H1 (cell line): Measurements from ENCODE around the gene CPZ. TPM values are rescaled to one million over a fixed set of nuclear protein-coding genes. Genes with fewer than 3 reads are reported as not detected.

ENCODE experiments used
- CTCF ChIA-PET: fragments of 300-600 bp; sonication (Branson Sonifier 250); formaldehyde crosslinking; loops from one replicate; lab custom pipeline; 2021; ENCODE audit not compliant: partially characterized antibody; lab: Charles Lee
- POLR2A ChIA-PET: fragments of 300-600 bp; sonication (Branson Sonifier 250); formaldehyde crosslinking; loops from one replicate; lab custom pipeline; 2021; ENCODE audit warnings: inconsistent platforms; ENCODE audit not compliant: partially characterized antibody; lab: Charles Lee
- DNase-seq, 2 experiments: peaks; one replicate each; pipeline versions ENCODE4 v3.0.0 to v3.0.0-alpha.2; 2010 to 2022; ENCODE audit warnings: low spot score in 2 of 2, low read depth in 1 of 2, mixed read lengths in 1 of 2
- FAIRE-seq: peaks from 2 replicates; lab custom pipeline; 2011; peaks lifted over from hg19 to GRCh38; lab: Jason Lieb, UNC
- H2AFZ ChIP-seq: 2 replicates; pipeline ENCODE4 v1.8.1; 2012; ENCODE audit warnings: low read length, inconsistent platforms
- H2AK5ac ChIP-seq: 2 replicates; pipeline ENCODE4 v1.6.1; 2013; ENCODE audit warnings: low read depth, low read length
- H2BK120ac ChIP-seq: replicated peaks from 2 replicates; pipeline ENCODE3; 2013; ENCODE audit warnings: low read depth, low read length, inconsistent platforms
- H2BK12ac ChIP-seq: 2 replicates; pipeline ENCODE4 v1.6.1; 2013; ENCODE audit warnings: low read depth, low read length
- H2BK15ac ChIP-seq: 2 replicates; pipeline ENCODE4 v1.6.1; 2013; ENCODE audit warnings: low read length
- H2BK20ac ChIP-seq: 2 replicates; pipeline ENCODE4 v1.6.1; 2013; ENCODE audit warnings: low read length
- H2BK5ac ChIP-seq: 2 replicates; pipeline ENCODE4 v1.6.1; 2013; ENCODE audit warnings: low read depth, low read length
- H3K14ac ChIP-seq: 2 replicates; pipeline ENCODE4 v1.6.1; 2013; ENCODE audit warnings: inconsistent platforms; ENCODE audit not compliant: insufficient read length
- H3K18ac ChIP-seq: 2 replicates; pipeline ENCODE4 v1.6.1; 2013; ENCODE audit warnings: low read length; ENCODE audit errors: extremely low read depth
- H3K23ac ChIP-seq: 2 replicates; pipeline ENCODE4 v1.6.1; 2013; ENCODE audit warnings: inconsistent platforms; ENCODE audit not compliant: insufficient read length
- H3K23me2 ChIP-seq: 2 replicates; pipeline ENCODE4 v1.6.1; 2013; ENCODE audit warnings: low read depth, low read length
- H3K27ac ChIP-seq: 2 replicates; pipeline ENCODE4 v1.6.1; 2011; ENCODE audit warnings: low read depth, low read length, inconsistent platforms
- H3K27me3 ChIP-seq, 4 experiments: replicated peaks in 1 of 4; 1 replicate in 1 of 4; 2 replicates in 3 of 4; pipeline versions ENCODE4 v1.6.1 to v1.8.1; 2011 to 2013; ENCODE audit warnings: low read length in 3 of 4, mild to moderate bottlenecking in 3 of 4, inconsistent platforms in 2 of 4, mixed read lengths in 2 of 4, moderate library complexity in 1 of 4; ENCODE audit not compliant: control insufficient read depth in 3 of 4, insufficient read depth in 3 of 4; ENCODE audit errors: extremely low read depth in 1 of 4
- H3K36me3 ChIP-seq, 4 experiments: 2 replicates each; pipeline versions ENCODE4 v1.6.1 to v1.8.1; 2011 to 2013; ENCODE audit warnings: mild to moderate bottlenecking in 4 of 4, low read length in 3 of 4, moderate library complexity in 2 of 4, control low read depth in 1 of 4, inconsistent platforms in 1 of 4; ENCODE audit not compliant: insufficient read depth in 4 of 4, control insufficient read depth in 2 of 4
- H3K4ac ChIP-seq: replicated peaks from 2 replicates; pipeline ENCODE3; 2013; ENCODE audit warnings: low read length, low read depth, mixed read lengths, inconsistent platforms; ENCODE audit not compliant: insufficient read length
- H3K4me1 ChIP-seq, 4 experiments: replicated peaks in 1 of 4; 1 replicate in 1 of 4; 2 replicates in 3 of 4; pipeline versions ENCODE4 v1.6.1 to v1.8.1; 2011 to 2013; ENCODE audit warnings: low read length in 3 of 4, inconsistent platforms in 2 of 4, mixed read lengths in 1 of 4; ENCODE audit not compliant: insufficient read depth in 4 of 4, control insufficient read depth in 3 of 4
- H3K4me2 ChIP-seq, 2 experiments: 2 replicates each; pipeline versions ENCODE4 v1.6.1 to v1.8.1; 2011 to 2013; ENCODE audit warnings: low read depth in 2 of 2, low read length in 2 of 2, control low read depth in 1 of 2, inconsistent platforms in 1 of 2, mild to moderate bottlenecking in 1 of 2; ENCODE audit not compliant: insufficient read depth in 1 of 2
- H3K4me3 ChIP-seq, 4 experiments: fragments of 200-600, 300-600 bp in 1 of 4; sonication (generic), shearing (Covaris generic), sonication (Bioruptor Twin) in 1 of 4; 2 replicates each; pipeline versions ENCODE4 v1.5.1 to v1.8.1; 2011 to 2016; ENCODE audit warnings: low read length in 4 of 4, low read depth in 3 of 4, control low read depth in 2 of 4, inconsistent platforms in 2 of 4, mild to moderate bottlenecking in 2 of 4, mixed read lengths in 1 of 4, moderate library complexity in 1 of 4; ENCODE audit not compliant: insufficient read depth in 2 of 4; ENCODE audit errors: extremely low read depth in 1 of 4
- H3K56ac ChIP-seq: replicated peaks from 2 replicates; pipeline ENCODE3; 2013; ENCODE audit warnings: low read depth, mild to moderate bottlenecking, mixed read lengths, low read length, inconsistent platforms; ENCODE audit not compliant: insufficient read length
- H3K79me1 ChIP-seq: 2 replicates; pipeline ENCODE4 v1.6.1; 2013; ENCODE audit warnings: low read depth, low read length, control low read depth
- H3K79me2 ChIP-seq, 2 experiments: 2 replicates each; pipeline versions ENCODE4 v1.6.1 to v1.8.1; 2012 to 2013; ENCODE audit warnings: low read length in 2 of 2, mild to moderate bottlenecking in 2 of 2, inconsistent platforms in 1 of 2; ENCODE audit not compliant: insufficient read depth in 2 of 2, control insufficient read depth in 1 of 2
- H3K9ac ChIP-seq, 4 experiments: replicated peaks in 1 of 4; 1 replicate in 1 of 4; 2 replicates in 3 of 4; pipeline versions ENCODE4 v1.6.1 to v1.8.1; 2011 to 2013; ENCODE audit warnings: low read depth in 3 of 4, low read length in 3 of 4, control low read depth in 2 of 4, mild to moderate bottlenecking in 2 of 4, moderate library complexity in 2 of 4, inconsistent platforms in 1 of 4; ENCODE audit errors: extremely low read depth in 1 of 4
- H3K9me3 ChIP-seq, 2 experiments: 2 replicates each; pipeline versions ENCODE4 v1.6.1 to v1.8.1; 2012 to 2013; ENCODE audit warnings: mild to moderate bottlenecking in 2 of 2, moderate library complexity in 2 of 2, control low read depth in 1 of 2, inconsistent platforms in 1 of 2, low read depth in 1 of 2, low read length in 1 of 2, mixed read lengths in 1 of 2; ENCODE audit not compliant: insufficient read depth in 2 of 2
- H4K20me1 ChIP-seq, 2 experiments: replicated peaks in 1 of 2; 2 replicates each; pipeline versions ENCODE3 to v1.8.1; 2011 to 2013; ENCODE audit warnings: inconsistent platforms in 2 of 2, low read length in 2 of 2, mild to moderate bottlenecking in 1 of 2; ENCODE audit not compliant: insufficient read depth in 2 of 2, control insufficient read depth in 1 of 2
- H4K5ac ChIP-seq: 2 replicates; pipeline ENCODE4 v1.6.1; 2013; ENCODE audit warnings: low read length, low read depth, mixed read lengths, inconsistent platforms; ENCODE audit not compliant: insufficient read length
- H4K8ac ChIP-seq: 2 replicates; pipeline ENCODE4 v1.8.0; 2013; ENCODE audit warnings: mild to moderate bottlenecking, moderate library complexity, low read length, inconsistent platforms; ENCODE audit not compliant: insufficient read depth; ENCODE audit errors: extremely low read depth
- H4K91ac ChIP-seq: replicated peaks from 2 replicates; pipeline ENCODE3; 2013; ENCODE audit warnings: low read length, mixed read lengths, inconsistent platforms; ENCODE audit not compliant: insufficient read length
- ATF3 ChIP-seq: IDR thresholded peaks from 2 replicates; pipeline ENCODE4 v1.6.1; 2011; ENCODE audit warnings: low read depth, mild to moderate bottlenecking, low read length; ENCODE audit not compliant: insufficient read depth
- CHD2 ChIP-seq: IDR thresholded peaks from 2 replicates; pipeline ENCODE4 v1.6.1; 2012; ENCODE audit warnings: low read length, improper control_type of control experiment
- GTF2F1 ChIP-seq: IDR thresholded peaks from 2 replicates; pipeline ENCODE4 v1.6.1; 2012; ENCODE audit warnings: low read depth, low read length, improper control_type of control experiment, borderline replicate concordance
- HDAC6 ChIP-seq: IDR thresholded peaks from one replicate; pipeline ENCODE4 v1.7.1; 2012; ENCODE audit warnings: low read depth, mild to moderate bottlenecking, inconsistent platforms, low read length, moderate library complexity
- JUND ChIP-seq: IDR thresholded peaks from 2 replicates; pipeline ENCODE4 v1.6.1; 2011; ENCODE audit warnings: mild to moderate bottlenecking, improper control_type of control experiment, low read length
- MAX ChIP-seq: IDR thresholded peaks from 2 replicates; pipeline ENCODE4 v1.6.1; 2012; ENCODE audit warnings: inconsistent platforms
- NANOG ChIP-seq: IDR thresholded peaks from 2 replicates; pipeline ENCODE4 v1.6.1; 2011; ENCODE audit warnings: low read length, low read depth, mild to moderate bottlenecking, inconsistent platforms; ENCODE audit not compliant: insufficient read depth, poor library complexity, severe bottlenecking
- RXRA ChIP-seq: IDR thresholded peaks from 2 replicates; pipeline ENCODE4 v1.6.1; 2011; ENCODE audit warnings: low read depth, mild to moderate bottlenecking, low read length, moderate library complexity; ENCODE audit not compliant: insufficient read depth
- YY1 ChIP-seq: IDR thresholded peaks from 2 replicates; pipeline ENCODE4 v1.6.1; 2011; ENCODE audit warnings: low read depth, mild to moderate bottlenecking, low read length
- WGBS, 2 experiments: shearing (Covaris generic) in 1 of 2; methylation state at CpG; one replicate each; pipeline versions ENCODE4 v1.1.6 to v1.1.7; 2013 to 2015; ENCODE audit warnings: low lambda C conversion rate in 2 of 2, mixed read lengths in 2 of 2, inconsistent platforms in 1 of 2, low coverage in 1 of 2, missing lambda C conversion rate in 1 of 2; ENCODE audit not compliant: insufficient replicate concordance in 2 of 2, insufficient coverage in 1 of 2, insufficient read length in 1 of 2; ENCODE audit errors: extremely low coverage in 1 of 2, missing lambda C conversion rate in 1 of 2; 5-methylcytosine and 5-hydroxymethylcytosine counted together
- polyA plus RNA-seq, 7 experiments: library from polyadenylated mRNA; depleted of rRNA in 3 of 7; stranded (reverse) in 5 of 7; unstranded in 2 of 7; fragments of >200 nt in 5 of 7; fragments of 200-250 nt in 2 of 7; gene quantifications; 1 replicate in 5 of 7; 2 replicates in 1 of 7; 4 replicates in 1 of 7; pipeline versions ENCODE4 v1.2.1 to v1.2.3, GENCODE V29; 2011 to 2013; ENCODE audit warnings: missing spikeins in 2 of 7, mixed read lengths in 2 of 7
- total RNA-seq: library from RNA; stranded (reverse); fragmentation: NEBNext Ultra II Directional; extraction: Animal tissue kit (Norgen Biotek cat#: 25700); gene quantifications from 2 replicates; pipeline ENCODE4 v1.2.1, GENCODE V29; 2021

CPZ gene
- total and polyA plus RNA-seq, 2 of the 8 experiments (the other 6 are each of a cell fraction or from before 2014, with no cell fraction given), result 28.8 to 40.7 TPM

DNA sequence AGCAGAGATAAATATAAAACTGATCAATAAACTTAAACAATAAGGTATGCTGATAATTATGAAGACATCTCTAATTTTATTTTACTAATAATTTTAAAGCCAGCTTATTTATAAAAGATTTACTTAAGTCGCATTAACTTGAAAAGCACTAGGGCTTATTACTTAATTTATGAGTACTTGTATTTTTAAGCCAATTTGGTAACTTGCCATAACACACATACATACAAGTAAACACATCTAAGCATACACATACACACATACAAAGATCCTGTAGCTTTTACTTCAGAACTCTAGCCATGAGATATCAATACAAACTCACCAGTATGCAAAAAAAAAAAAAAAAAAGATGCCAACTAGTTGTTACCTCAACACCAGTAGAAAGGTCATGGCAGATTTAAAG is 22.4 kb upstream of the CPZ start:
- no peak overlapping the region for H3K9ac ChIP-seq
- no peak overlapping the region for H4K5ac ChIP-seq
- no peak overlapping the region for H2BK5ac ChIP-seq
- H4K91ac ChIP-seq, result no peak overlapping the region
- H2BK12ac ChIP-seq, result no peak overlapping the region
- no peaks in the 10 kb centered on the region for H3K23me2 ChIP-seq
- H3K14ac ChIP-seq, result no peak overlapping the region
- H3K27me3 ChIP-seq, result no peaks in the 10 kb centered on the region
- H3K4ac ChIP-seq, result no peak overlapping the region
- no peaks in the 10 kb centered on the region for H4K20me1 ChIP-seq
- no peak overlapping the region for H2AK5ac ChIP-seq
- H3K4me2 ChIP-seq, result no peak overlapping the region
- H3K4me3 ChIP-seq, result no peak overlapping the region
- no peak overlapping the region for H2BK15ac ChIP-seq
- no peak overlapping the region for H3K23ac ChIP-seq
- H2BK120ac ChIP-seq, result no peak overlapping the region
- WGBS, 2 experiments, result 81% methylated on average over 1 of the region's 1 CpG; no CpG with 5 or more reads in 1 of the 2 experiments
- no peak overlapping the region for H3K27ac ChIP-seq
- no peak overlapping the region for H3K18ac ChIP-seq
- no peak overlapping the region for H4K8ac ChIP-seq
- ChIA-PET CTCF (interaction anchor here (0.8 to 3.1 kb wide), 6 partner anchors 9 to 101 kb away, joined by 3 to 9 read pairs (median 5); partner anchors contain the start of genes CPZ and GPR78), POLR2A (interaction anchor here (0.7 kb wide), 1 partner anchor 22 kb away, joined by 3 read pairs; no protein-coding TSS in a partner anchor)
- no peaks in the 10 kb centered on the region for H3K79me1 ChIP-seq
- FAIRE-seq (no peak), DNase-seq (no peak)
- TF ChIP-seq GTF2F1, result no peak
- TF ChIP-seq JUND, result no peak
- TF ChIP-seq YY1, result no peak
- no peak for TF ChIP-seq ATF3
- no peak for TF ChIP-seq MAX
- TF ChIP-seq CHD2, result no peak
- no peak for TF ChIP-seq NANOG
- no peak for TF ChIP-seq RXRA
- TF ChIP-seq HDAC6, result no peak
- H3K56ac ChIP-seq, result no peak overlapping the region
- H2AFZ ChIP-seq, result no peak overlapping the region
- peaks cover 1 to 21% (median 8%) of the 10 kb centered on the region in 4 experiments; a peak in 5 of 7 replicates for H3K4me1 ChIP-seq
- H3K9me3 ChIP-seq, result no peaks in the 10 kb centered on the region
- no peaks in the 10 kb centered on the region for H3K79me2 ChIP-seq
- no peaks in the 10 kb centered on the region for H3K36me3 ChIP-seq
- H2BK20ac ChIP-seq, result no peak overlapping the region
